HAP-1 (cell line): ENCODE data around the gene TMEM201.

Experiments
- DNase-seq, 2 experiments: peaks; one replicate each; pipeline ENCODE4 v3.0.0-alpha.2; 2016 to 2020; ENCODE audit warnings: low spot score in 2 of 2
- H3K27me3 ChIP-seq: fragments of 250-450 bp; sonication (Bioruptor Pico); 2 replicates; pipeline ENCODE4 v1.5.1; 2020; ENCODE audit warnings: low read depth, mild to moderate bottlenecking, moderate library complexity
- H3K36me3 ChIP-seq: fragments of 250-450 bp; sonication (Bioruptor Pico); replicated peaks from 2 replicates; pipeline ENCODE4 v1.5.1; 2020; ENCODE audit warnings: mild to moderate bottlenecking
- H3K4me1 ChIP-seq: fragments of 250-450 bp; sonication (Bioruptor Pico); 2 replicates; pipeline ENCODE4 v1.5.1; 2020; ENCODE audit warnings: mild to moderate bottlenecking
- H3K4me3 ChIP-seq: fragments of 250-450 bp; sonication (Bioruptor Pico); 2 replicates; pipeline ENCODE4 v1.5.1; 2020; ENCODE audit warnings: mild to moderate bottlenecking, moderate library complexity
- H3K9me3 ChIP-seq: fragments of 250-450 bp; sonication (Bioruptor Pico); 2 replicates; pipeline ENCODE4 v1.5.1; 2020; ENCODE audit warnings: mild to moderate bottlenecking, moderate library complexity
- in situ Hi-C: fragments of 300-500 bp; cut with MboI; formaldehyde crosslinking; loops from 3 replicates; pipeline ENCODE4 v1.14.3; 2020; ENCODE audit warnings: low sequenced_read_pairs, inconsistent platforms, mixed read lengths

TMEM201 gene

DNA sequence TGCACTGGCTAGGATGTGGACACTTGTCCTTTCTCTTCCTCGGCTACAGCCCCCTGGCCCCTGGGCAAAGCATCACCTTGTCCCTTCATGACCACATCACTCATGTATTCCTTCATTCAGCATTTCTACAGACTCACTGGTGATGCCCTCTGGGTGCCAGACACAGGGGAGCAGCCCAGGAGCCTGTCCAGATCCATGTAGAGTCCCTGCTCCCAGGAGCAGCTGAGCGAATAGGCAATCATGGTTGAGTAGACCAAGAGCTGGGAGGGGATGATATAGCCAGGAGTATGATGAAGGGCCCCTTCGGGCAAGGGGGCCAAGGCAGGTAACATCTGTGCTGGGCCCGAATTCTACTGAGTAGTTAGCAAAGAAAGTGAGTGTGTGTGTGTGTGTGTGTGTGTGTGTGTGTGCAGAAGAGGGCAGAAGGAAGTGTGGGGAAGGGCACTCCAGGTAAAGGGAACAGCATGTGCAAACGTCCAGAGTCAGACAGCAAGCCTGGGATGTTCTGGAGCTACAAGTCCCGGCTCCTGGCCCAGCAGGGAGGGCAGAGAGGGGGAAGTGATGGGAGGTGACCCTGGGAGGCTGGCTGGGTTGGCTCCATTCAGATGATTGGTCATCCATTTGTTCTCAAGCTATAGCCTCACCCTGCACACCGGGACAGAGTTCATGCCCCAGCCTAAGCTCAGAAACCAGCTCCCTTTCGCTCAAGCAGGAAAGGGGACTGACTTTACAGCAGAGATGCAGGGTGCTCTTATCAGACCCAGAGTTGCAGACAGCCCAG, 41.8 kb downstream of the TMEM201 start:
- peaks cover 4% of the 10 kb centered on the region for H3K4me1 ChIP-seq
- in situ Hi-C loops: loop anchor here (5.0 kb wide), 1 partner anchor 237 kb away; no protein-coding TSS in a partner anchor
- H3K9me3 ChIP-seq: no peaks in the 10 kb centered on the region; the same call in 1 of the 2 replicates
- no peaks in the 10 kb centered on the region for H3K27me3 ChIP-seq
- no peak for DNase-seq
- H3K4me3 ChIP-seq: no peak overlapping the region
- no peaks in the 10 kb centered on the region for H3K36me3 ChIP-seq

DNA sequence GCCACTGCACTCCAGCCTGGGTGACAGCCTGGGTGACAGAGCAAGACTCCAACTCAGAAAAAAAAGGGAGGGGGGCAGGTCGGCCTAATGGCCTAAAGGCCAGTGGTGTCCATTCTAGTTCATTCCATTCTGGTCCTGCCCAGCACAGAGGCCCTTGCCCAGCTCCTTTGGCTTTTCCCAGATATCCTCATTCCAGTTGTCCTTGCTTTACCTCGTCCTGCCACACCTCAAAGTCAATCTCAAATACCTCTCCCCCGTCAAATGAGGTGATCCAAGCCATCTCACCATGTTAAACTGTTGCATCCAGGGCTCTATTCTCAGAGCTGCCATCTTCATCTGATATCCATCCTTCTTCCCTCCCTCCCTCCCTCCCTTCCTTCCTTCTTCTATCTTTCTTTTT, 42.9 kb downstream of the TMEM201 start:
- Histone ChIP-seq H3K36me3 (no peaks in the 10 kb centered on the region), H3K4me1 (peaks cover 4% of the 10 kb centered on the region), H3K9me3 (no peaks in the 10 kb centered on the region; the same call in 1 of the 2 replicates), H3K27me3 (no peaks in the 10 kb centered on the region), H3K4me3 (no peak overlapping the region)
- in situ Hi-C loops: loop anchor here (5.0 kb wide), 1 partner anchor 236 kb away; no protein-coding TSS in a partner anchor
- DNase-seq: no peak

GRCh38 chr1:9633493-9633892, 44.8 kb downstream of the TMEM201 start:
- no peaks in the 10 kb centered on the region for H3K36me3 ChIP-seq
- in situ Hi-C loops: loop anchor here (5.0 kb wide), 1 partner anchor 234 kb away; no protein-coding TSS in a partner anchor

GRCh38 chr1:9634582-9634981, 45.9 kb downstream of the TMEM201 start:
- Histone ChIP-seq H3K4me3 (no peak overlapping the region), H3K9me3 (no peaks in the 10 kb centered on the region; the same call in 1 of the 2 replicates), H3K36me3 (no peaks in the 10 kb centered on the region), H3K4me1 (no peaks in the 10 kb centered on the region), H3K27me3 (no peaks in the 10 kb centered on the region)
- in situ Hi-C loops: loop anchor here (5.0 kb wide), 1 partner anchor 233 kb away; no protein-coding TSS in a partner anchor
- no peak for DNase-seq

More at GRCh38 chr1:9633493-9633892, 44.8 kb downstream of the TMEM201 start:
- Histone ChIP-seq H3K4me1 (no peaks in the 10 kb centered on the region), H3K4me3 (no peak overlapping the region), H3K27me3 (no peaks in the 10 kb centered on the region), H3K9me3 (no peaks in the 10 kb centered on the region; the same call in 1 of the 2 replicates)
- DNase-seq: no peak

- H3K36me3 ChIP-seq: no peaks in the 10 kb centered on the region
- no peaks in the 10 kb centered on the region; the same call in 1 of the 2 replicates for H3K9me3 ChIP-seq
- H3K4me3 ChIP-seq: no peak overlapping the region
- no peak for DNase-seq
- in situ Hi-C loops: no loop called here
- H3K4me1 ChIP-seq: no peaks in the 10 kb centered on the region
- no peaks in the 10 kb centered on the region for H3K27me3 ChIP-seq
Measured at GRCh38 chr1:9639227-9639626, 50.5 kb downstream of the TMEM201 start.

GRCh38 chr1:9643351-9644256, 54.9 kb downstream of the TMEM201 start:
- H3K36me3 ChIP-seq: no peaks in the 10 kb centered on the region
- H3K9me3 ChIP-seq: no peaks in the 10 kb centered on the region
- no peaks in the 10 kb centered on the region for H3K4me1 ChIP-seq
- no peak overlapping the region for H3K4me3 ChIP-seq
- H3K27me3 ChIP-seq: no peaks in the 10 kb centered on the region
- in situ Hi-C loops: no loop called here
- no peak for DNase-seq

DNA sequence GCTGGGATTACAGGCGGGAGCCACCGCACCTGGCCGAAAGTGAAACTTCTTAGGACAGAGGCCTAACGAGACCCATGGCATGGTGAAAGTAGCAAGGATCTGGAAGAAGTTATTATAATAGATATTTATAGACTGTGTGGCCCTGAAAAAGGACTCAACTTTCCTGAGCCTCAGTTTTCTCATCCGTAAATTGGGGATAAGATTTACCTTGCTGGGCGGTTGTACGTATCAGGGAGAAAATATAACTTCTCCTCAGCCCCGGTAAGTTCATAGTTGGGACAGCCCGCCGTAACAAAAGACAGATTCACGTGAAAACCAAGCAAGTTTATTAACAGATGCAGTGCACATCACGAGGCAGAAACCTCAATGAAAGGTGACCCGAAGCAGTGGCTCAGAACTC, 57.3 kb downstream of the TMEM201 start:
- H3K36me3 ChIP-seq: no peaks in the 10 kb centered on the region
- H3K4me3 ChIP-seq: no peak overlapping the region
- H3K4me1 ChIP-seq: peaks cover 3% of the 10 kb centered on the region
- in situ Hi-C loops: no loop called here
- H3K27me3 ChIP-seq: peaks cover 11% of the 10 kb centered on the region
- H3K9me3 ChIP-seq: no peaks in the 10 kb centered on the region
- DNase-seq: no peak

GRCh38 chr1:9648171-9648570, 59.5 kb downstream of the TMEM201 start:
- Histone ChIP-seq H3K9me3 (no peaks in the 10 kb centered on the region), H3K4me1 (peaks cover 3% of the 10 kb centered on the region), H3K36me3 (no peaks in the 10 kb centered on the region), H3K4me3 (no peak overlapping the region), H3K27me3 (peaks cover 33% of the 10 kb centered on the region)
- no peak for DNase-seq
- in situ Hi-C loops: no loop called here

GRCh38 chr1:9649769-9650168, 61.1 kb downstream of the TMEM201 start:
- Histone ChIP-seq H3K36me3 (no peaks in the 10 kb centered on the region), H3K4me1 (peaks cover 3% of the 10 kb centered on the region), H3K4me3 (no peak overlapping the region), H3K27me3 (peaks cover 48% of the 10 kb centered on the region), H3K9me3 (no peaks in the 10 kb centered on the region)
- DNase-seq: peak; percentile 39 to 40
- in situ Hi-C loops: no loop called here

GRCh38 chr1:9651220-9651564, 62.5 kb downstream of the TMEM201 start:
- H3K4me1 ChIP-seq: peaks cover 3% of the 10 kb centered on the region
- no peak for DNase-seq
- no peaks in the 10 kb centered on the region for H3K9me3 ChIP-seq
- H3K36me3 ChIP-seq: no peaks in the 10 kb centered on the region
- in situ Hi-C loops: no loop called here
- peaks cover 48% of the 10 kb centered on the region for H3K27me3 ChIP-seq
- no peak overlapping the region for H3K4me3 ChIP-seq

DNA sequence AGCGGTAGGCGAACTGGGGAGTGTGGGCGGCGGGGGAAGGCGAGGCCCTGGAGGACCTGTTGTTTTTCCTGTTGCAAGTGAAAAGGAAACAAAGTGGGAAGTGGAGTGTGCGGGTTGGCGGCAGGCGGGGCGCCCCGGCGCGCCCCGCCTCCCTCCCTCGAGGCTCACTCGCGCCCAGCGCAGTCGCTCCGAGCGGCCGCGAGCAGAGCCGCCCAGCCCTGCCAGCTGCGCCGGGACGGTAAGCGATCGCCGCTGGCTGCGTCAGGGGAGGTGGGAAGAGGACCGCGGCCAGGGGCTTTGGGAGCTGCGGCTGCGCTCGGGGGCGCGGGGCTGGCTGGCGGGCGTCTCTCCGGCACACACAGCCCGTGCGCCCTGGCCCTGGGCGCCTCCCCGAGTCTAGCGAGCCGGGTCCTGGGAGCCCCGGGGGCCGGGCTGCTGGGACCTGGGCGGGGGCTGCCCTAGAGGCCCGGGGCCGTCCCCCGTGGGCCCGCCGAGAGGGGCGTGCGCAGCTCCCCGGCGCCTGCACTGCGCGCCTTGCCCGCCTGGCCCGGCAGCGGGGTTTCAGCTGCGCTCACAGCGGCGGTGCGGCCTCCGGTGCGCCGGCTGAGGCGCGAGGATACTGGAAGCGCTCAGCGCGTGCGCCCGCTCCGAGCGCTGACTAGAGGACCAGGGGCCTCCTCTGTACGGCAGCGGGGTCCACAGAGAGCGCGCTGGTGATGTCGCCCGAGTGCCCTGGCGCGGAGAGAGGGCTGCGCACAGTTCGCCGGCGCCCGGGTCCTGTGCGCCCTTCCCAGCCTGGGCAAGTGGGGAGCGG, 63.1 kb downstream of the TMEM201 start, which contains the start of gene PIK3CD:
Gene PIK3CD (plus strand): TSS at position 167 of the 814 bp plus-strand sequence. CDS start 58,725 bp downstream, outside the sequence.
- peak within 1 kb of the TSS; percentile 15 for H3K4me3 ChIP-seq
- peaks cover 3% of the 10 kb centered on the region for H3K4me1 ChIP-seq
- H3K36me3 ChIP-seq: no peaks in the 10 kb centered on the region
- H3K27me3 ChIP-seq: peaks cover 48% of the 10 kb centered on the region
- H3K9me3 ChIP-seq: no peaks in the 10 kb centered on the region
- in situ Hi-C loops: no loop called here
- DNase-seq: peak in 1 of 2 experiments; percentile 24

DNA sequence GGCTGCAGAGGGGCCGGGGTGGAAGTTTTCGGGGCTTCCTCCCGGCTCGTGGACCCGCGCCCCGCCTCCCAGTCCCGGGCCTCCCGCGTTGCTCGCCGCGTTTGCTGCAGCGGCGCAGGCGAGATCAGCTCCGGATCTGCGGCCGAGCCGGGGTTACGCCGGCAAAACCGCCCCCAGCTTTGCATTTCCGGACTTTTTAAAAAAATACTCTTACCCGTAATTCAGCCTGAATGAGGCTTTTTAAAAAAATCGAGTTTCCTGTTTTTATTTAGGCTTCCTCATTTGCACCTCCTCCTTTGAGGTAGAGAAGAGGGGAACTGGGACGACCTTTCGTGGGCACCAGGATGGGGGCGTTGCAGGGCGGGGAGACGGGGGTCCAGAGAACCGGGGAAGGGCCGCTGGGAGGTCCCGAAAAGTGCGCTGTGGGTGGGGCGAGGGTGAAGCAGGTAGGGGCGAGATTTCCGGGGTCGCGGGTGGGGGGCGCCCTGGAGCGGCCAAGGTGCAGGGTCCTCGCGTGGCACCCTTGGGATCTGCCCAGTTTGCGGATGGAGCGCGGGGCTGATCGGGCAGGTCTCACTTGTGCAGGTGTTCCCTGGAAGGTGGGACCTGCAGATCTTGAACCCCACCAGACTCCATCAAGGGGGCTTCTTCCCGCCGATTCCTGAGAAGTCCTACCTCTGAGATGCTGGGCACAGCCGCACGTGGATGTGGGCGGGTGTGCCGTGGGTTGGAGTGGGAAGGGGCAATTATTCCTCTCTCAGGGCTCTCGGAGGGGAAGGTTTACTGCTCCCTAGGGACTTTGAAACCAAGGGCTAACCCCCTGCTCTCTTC, 63.9 kb downstream of the TMEM201 start:
- Histone ChIP-seq H3K9me3 (no peaks in the 10 kb centered on the region), H3K27me3 (peaks cover 48% of the 10 kb centered on the region), H3K4me3 (peak overlapping the region; percentile 15), H3K36me3 (no peaks in the 10 kb centered on the region), H3K4me1 (peaks cover 3% of the 10 kb centered on the region)
- DNase-seq: no peak
- in situ Hi-C loops: no loop called here
